Raji (cell line): Measurements from ENCODE around the gene COPS3.

Source experiments
- POLR2A ChIP-seq: IDR thresholded peaks from 2 replicates; pipeline ENCODE4 v1.6.1; 2011; ENCODE audit warnings: low read depth, low read length, control low read depth; ENCODE audit not compliant: insufficient read depth

Gene COPS3

DNA sequence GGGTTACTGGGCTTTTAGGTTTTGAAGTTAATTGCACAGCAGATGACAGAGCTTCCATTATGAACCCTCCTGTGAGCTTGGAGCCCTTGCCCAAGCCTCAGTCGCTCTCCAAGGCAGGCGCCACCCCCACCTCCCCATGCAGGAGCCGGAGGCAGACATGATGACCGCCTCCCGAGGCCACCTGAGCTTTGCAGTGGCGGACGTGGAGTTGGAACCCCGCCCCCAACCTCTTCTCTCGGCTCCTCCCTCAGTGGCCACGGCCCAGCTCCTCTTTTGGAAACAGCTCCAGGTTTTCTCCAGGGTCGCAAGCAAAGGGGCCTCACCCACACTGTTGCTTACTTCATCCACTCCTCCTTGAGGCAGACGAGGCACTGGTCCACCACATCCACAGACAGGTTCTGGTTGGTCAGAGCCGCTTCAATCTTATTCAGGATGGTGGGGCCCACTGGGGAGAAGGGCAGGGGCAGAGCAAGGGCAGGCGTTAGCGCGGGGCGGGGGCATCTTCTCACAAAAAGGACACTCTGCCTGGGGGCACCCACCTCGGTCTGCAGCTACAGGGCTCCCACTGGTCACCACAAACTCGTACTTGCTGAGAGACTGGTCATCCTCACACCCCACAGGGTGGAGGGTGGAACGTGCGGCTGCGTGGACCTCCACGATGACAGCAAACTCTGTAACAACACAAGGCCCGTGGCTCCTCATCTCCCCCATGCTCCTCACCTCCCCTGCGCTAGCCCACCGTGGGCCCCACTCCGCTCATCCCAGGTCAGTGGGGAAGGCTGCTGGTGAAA, 66.2 kb downstream of the COPS3 start:
- TF ChIP-seq POLR2A, result no peak

DNA sequence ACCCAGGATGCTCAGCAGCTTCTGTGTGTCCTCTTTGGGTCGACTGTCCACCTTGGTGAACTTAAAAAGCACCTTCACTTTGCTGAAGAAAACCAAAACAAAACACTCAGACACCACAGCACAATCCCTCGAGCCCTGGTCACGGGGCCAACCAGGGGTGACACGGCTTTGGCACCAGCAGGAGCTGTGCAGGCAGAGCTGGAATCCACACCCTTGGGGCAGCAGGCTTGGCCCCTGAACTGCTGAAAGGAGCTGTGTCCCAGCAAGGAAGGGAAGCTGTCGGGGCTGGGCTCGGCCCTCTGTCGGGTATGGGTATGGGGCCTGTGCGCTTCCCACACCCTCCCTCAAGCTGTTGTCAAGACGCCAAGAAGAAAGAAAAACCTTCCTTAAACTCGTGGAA, 67.3 kb downstream of the COPS3 start:
- TF ChIP-seq POLR2A, result no peak

GRCh38 chr17:17207998-17208397, 73.0 kb downstream of the COPS3 start:
- no peak for TF ChIP-seq POLR2A

DNA sequence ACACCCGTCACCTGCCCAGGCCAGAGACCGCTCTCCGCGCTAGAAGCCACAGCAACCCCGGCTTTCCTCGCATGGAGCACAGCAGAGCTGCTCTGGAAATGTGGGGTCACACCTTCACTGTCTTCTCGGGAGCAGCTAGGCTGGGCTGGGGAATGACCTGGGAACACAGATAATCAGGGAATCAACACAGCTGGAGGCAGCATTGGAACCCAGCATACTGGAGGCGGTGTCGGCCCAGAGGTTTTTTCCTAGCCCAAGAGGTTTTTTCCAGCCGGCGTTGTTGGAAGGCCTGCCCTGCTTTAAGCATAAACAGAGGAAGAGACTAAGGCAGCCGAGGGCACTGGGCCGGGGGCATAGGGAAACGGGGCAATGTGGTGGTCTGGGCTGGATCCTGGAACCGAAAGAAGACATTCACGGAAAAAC, 74.1 kb downstream of the COPS3 start:
- no peak for TF ChIP-seq POLR2A

DNA sequence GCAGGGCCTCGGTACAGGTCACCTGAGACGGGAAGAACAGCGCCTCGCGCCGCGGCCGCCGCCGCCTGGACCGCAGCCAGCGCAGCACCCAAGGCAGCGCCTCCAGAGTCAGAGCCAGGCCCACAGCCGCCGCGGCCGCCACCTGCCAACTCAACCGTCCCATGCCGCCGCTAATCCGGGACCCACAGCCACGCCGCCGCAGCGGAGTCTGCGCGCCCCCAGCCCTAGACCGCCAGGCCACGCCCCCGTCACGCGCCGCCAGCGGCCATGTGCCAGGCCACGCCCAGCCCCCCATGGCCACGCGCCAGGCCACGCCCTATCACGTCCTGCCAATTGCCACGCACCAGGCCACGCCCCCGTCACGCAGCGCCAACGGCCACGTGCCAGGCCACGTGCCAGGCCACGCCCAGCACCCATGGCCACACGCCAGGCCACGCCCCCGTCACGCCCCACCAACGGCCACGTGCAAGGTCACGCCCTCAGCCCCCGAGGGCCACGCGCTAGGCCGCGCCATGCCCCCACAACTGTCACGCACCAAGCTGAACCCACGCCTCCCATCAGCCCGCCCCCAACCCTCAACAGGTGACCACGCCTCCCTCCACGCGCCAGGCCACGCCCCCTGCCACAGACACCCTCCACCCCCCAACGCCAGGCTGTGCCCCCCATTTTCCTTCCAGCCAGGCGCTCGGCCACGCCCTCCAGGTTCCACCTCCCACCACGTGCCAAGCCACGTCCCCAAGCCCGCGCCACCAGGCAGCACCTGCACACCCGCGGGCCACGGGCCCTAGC, 74.7 kb downstream of the COPS3 start, which contains the start of gene PLD6:
Gene PLD6 (minus strand): TSS at position 210 of the 789 bp plus-strand sequence. CDS start 47 bp downstream, at position 163.
- TF ChIP-seq POLR2A, result peak; percentile 67

- TF ChIP-seq POLR2A, result no peak
Observed at GRCh38 chr17:17205368-17206123, 75.5 kb downstream of the COPS3 start.

DNA sequence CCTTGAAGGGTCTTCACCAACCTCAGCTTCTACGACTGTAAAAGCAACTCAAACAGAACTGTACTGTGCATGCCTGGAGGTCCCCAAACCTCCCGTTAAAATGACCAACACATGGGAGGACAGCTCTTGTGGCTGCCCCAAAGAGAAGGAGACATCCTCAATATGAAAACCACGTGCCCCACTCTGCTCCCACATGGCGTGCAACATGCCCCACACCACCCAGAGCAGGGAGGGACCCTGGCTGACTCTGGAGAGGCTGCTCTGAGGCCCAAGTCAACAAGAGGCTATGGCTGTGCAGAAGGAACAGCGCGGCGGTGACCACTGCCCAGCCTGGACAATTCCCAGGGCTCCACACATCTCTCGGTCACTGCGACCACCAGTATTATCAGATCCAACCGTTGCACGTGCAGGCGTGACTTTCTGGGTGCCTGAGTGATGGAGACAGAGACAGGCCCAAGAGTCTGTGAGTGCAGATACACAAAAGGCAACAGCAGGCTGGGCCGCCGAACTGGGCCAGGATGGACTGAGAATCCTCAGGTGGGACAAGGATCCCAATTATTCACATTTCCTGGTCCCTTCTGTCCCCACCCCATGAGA, 76.3 kb downstream of the COPS3 start:
- TF ChIP-seq POLR2A, result no peak

DNA sequence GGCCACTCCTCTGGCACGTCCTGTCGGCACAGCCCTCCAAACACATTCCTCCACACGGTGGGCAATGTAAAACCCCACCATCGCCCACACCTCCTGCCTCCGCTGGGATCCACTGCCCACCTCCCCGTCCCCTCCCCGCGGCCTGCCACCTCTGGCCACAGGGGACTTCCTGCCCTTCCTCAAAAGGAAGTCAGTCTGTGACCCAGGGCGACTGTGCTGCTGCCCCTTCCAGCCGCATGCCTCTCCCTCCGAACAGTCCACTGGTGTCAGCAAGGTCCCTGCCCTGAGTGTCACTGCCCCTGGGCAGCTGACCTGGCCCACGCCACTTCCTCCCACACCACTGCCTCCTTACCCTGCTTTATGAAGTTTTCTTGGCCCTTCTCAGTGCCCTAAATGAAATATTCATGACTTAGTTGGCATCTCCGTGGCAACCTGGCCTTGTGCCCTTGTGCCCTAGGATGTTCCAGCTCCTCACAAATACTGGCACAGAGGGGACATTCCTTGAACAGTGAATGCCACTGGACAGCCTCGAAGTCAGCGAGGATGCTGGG, 76.9 kb downstream of the COPS3 start:
- TF ChIP-seq POLR2A, result no peak

GRCh38 chr17:17203173-17203730, 77.8 kb downstream of the COPS3 start:
- no peak for TF ChIP-seq POLR2A

GRCh38 chr17:17201907-17202306, 79.1 kb downstream of the COPS3 start:
- TF ChIP-seq POLR2A, result no peak

GRCh38 chr17:17201271-17201670, 79.8 kb downstream of the COPS3 start:
- TF ChIP-seq POLR2A, result no peak

DNA sequence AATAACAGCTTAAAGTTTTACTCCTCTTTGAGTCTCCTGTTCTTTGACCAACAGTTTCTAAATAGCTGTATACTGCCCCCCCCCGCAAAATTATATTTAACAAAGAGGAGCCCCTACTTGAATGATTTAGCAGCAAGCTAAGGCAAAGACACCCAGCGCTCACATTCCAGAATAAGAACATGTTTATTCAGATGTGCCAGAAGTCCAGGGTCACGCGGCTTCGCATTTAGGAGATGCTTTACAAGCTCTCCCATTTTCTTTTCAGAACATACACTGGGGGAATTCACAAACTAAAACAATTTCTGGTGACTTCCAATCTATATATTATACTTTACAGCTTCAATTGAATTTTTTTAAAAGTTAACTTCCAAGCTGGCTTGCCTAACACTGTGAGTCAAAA, 80.2 kb downstream of the COPS3 start:
- TF ChIP-seq POLR2A, result no peak

- TF ChIP-seq POLR2A, result no peak
Observed at GRCh38 chr17:17200311-17200710, 80.7 kb downstream of the COPS3 start.

DNA sequence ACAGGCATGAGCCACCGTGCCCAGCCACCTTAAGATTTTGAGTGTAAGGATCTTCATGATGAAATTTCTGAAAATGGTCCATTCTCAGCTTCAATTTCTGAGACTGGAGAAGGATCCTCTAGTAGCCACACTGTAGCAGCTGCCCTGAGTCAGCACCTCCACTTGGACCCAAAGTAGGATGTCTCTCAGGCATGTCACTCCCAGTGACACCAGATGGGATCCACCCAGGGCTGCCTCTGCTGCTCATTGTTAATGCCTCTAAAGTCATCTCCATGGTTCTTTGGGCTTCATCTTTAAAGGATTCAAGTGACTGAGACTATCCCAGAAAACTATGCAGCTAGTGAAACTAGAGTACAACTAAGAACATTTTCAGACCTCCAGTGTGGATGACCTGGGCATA, 82.8 kb downstream of the COPS3 start:
- TF ChIP-seq POLR2A, result no peak
